GM20000 (cell line): ENCODE data around the gene TFF2.

ENCODE experiments used
- DNase-seq: peaks from one replicate; pipeline ENCODE4 v3.0.0; 2012; ENCODE audit warnings: low spot score
- CTCF ChIP-seq: IDR thresholded peaks from 2 replicates; pipeline ENCODE4 v1.5.1; 2012; ENCODE audit warnings: mild to moderate bottlenecking, control low read depth; ENCODE audit errors: extremely low read depth, missing control alignments

Gene TFF2

DNA sequence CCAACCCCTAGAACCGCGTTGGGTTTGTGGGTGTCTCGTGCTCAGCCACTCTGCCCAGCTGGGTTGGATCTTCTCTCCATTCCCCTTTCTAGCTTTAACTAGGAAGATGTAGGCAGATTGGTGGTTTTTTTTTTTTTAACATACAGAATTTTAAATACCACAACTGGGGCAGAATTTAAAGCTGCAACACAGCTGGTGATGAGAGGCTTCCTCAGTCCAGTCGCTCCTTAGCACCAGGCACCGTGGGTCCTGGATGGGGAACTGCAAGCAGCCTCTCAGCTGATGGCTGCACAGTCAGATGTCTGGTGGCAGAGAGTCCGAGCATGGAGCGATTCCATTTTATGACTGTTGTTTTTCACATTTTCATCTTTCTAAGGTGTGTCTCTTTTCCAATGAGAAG, 54.3 kb downstream of the TFF2 start:
- no peak for TF ChIP-seq CTCF
- no peak for DNase-seq
